GM23248 (cell line): ENCODE data around the gene DMRT1. TPM values are rescaled to one million over a fixed set of nuclear protein-coding genes. Genes with fewer than 3 reads are reported as not detected.
A peak's percentile ranks its signal among the peaks of the same experiment; 100 is the strongest.

Experiments used
- DNase-seq: peaks from one replicate; pipeline ENCODE4 v3.0.0-alpha.2; 2015
- H2AFZ ChIP-seq: fragments of 200-600 bp; sonication (generic); 2 replicates; pipeline ENCODE4 v1.6.1; 2016; ENCODE audit warnings: antibody characterized with exemption
- H3F3A ChIP-seq: fragments of 200-600 bp; sonication (generic); 2 replicates; pipeline ENCODE4 v1.6.1; 2016; ENCODE audit warnings: mild to moderate bottlenecking, antibody characterized with exemption, mixed run types; ENCODE audit not compliant: insufficient read depth
- H3K27ac ChIP-seq: fragments of 200-600 bp; sonication (generic); 2 replicates; pipeline ENCODE4 v1.5.1; 2016; ENCODE audit warnings: mild to moderate bottlenecking
- H3K27me3 ChIP-seq: fragments of 200-600 bp; sonication (generic); replicated peaks from 2 replicates; pipeline ENCODE4 v1.6.1; 2016; ENCODE audit warnings: mild to moderate bottlenecking; ENCODE audit not compliant: insufficient read depth
- H3K36me3 ChIP-seq: fragments of 200-600 bp; sonication (generic); 2 replicates; pipeline ENCODE4 v1.6.1; 2016; ENCODE audit warnings: low read depth, mild to moderate bottlenecking
- H3K4me1 ChIP-seq: fragments of 200-600 bp; sonication (generic); 2 replicates; pipeline ENCODE4 v1.6.1; 2016; ENCODE audit warnings: mild to moderate bottlenecking; ENCODE audit not compliant: insufficient read depth
- H3K4me2 ChIP-seq: fragments of 200-600 bp; sonication (generic); one replicate; pipeline ENCODE4 v1.6.1; 2016; ENCODE audit warnings: mild to moderate bottlenecking; ENCODE audit not compliant: unreplicated experiment
- H3K4me3 ChIP-seq: fragments of 200-600 bp; sonication (generic); 2 replicates; pipeline ENCODE4 v1.5.1; 2016; ENCODE audit warnings: mild to moderate bottlenecking
- H3K79me2 ChIP-seq: fragments of 200-600 bp; sonication (generic); 2 replicates; pipeline ENCODE4 v1.6.1; 2016; ENCODE audit warnings: mild to moderate bottlenecking; ENCODE audit not compliant: insufficient read depth
- H3K9ac ChIP-seq: fragments of 200-600 bp; sonication (generic); 2 replicates; pipeline ENCODE4 v1.6.1; 2016; ENCODE audit warnings: mild to moderate bottlenecking
- H3K9me2 ChIP-seq: fragments of 200-600 bp; sonication (generic); 2 replicates; pipeline ENCODE4 v1.6.1; 2016; ENCODE audit warnings: mixed run types, mild to moderate bottlenecking, moderate library complexity; ENCODE audit not compliant: insufficient read depth
- H3K9me3 ChIP-seq: fragments of 200-600 bp; sonication (generic); one replicate; pipeline ENCODE4 v1.6.1; 2017; ENCODE audit warnings: low read depth
- H4K20me1 ChIP-seq: fragments of 200-600 bp; sonication (generic); 2 replicates; pipeline ENCODE4 v1.6.0; 2016; ENCODE audit not compliant: insufficient read depth
- EZH2 ChIP-seq: fragments of 200-600 bp; sonication (generic); IDR thresholded peaks from 2 replicates; pipeline ENCODE4 v1.6.1; 2018; ENCODE audit warnings: antibody characterized with exemption, mild to moderate bottlenecking; ENCODE audit not compliant: insufficient read depth, poor library complexity, severe bottlenecking
- EZH2phosphoT487 ChIP-seq: fragments of 200-600 bp; sonication (generic); IDR thresholded peaks from 2 replicates; pipeline ENCODE4 v1.6.1; 2018; ENCODE audit warnings: antibody characterized with exemption, moderate library complexity, mild to moderate bottlenecking, low read depth; ENCODE audit not compliant: insufficient read depth
- WGBS, 2 experiments: methylation state at CpG; one replicate each; pipeline ENCODE4 v1.1.6; 2015 to 2017; ENCODE audit warnings: low lambda C conversion rate in 2 of 2, low coverage in 1 of 2; ENCODE audit errors: missing lambda C conversion rate in 2 of 2; 5-methylcytosine and 5-hydroxymethylcytosine counted together
- in situ Hi-C: fragments of 300-500 bp; cut with MboI; formaldehyde crosslinking; loops from 2 replicates; pipeline ENCODE4 v1.15.0; 2020
- polyA plus RNA-seq: library from polyadenylated mRNA; unstranded; fragments of >200 nt; fragmentation: Nextera tagmentation; extraction: Ambion mirVana; gene quantifications from 2 replicates; pipeline ENCODE4 v1.2.1, GENCODE V29; 2016
- total RNA-seq: library from RNA; depleted of rRNA; stranded (reverse); fragments of >200 nt; shearing (Covaris generic); gene quantifications from 2 replicates; pipeline ENCODE4 v1.2.3, GENCODE V29; 2014

DMRT1 gene
- total and polyA plus RNA-seq, 2 experiments from 2014 or later = not detected

DNA sequence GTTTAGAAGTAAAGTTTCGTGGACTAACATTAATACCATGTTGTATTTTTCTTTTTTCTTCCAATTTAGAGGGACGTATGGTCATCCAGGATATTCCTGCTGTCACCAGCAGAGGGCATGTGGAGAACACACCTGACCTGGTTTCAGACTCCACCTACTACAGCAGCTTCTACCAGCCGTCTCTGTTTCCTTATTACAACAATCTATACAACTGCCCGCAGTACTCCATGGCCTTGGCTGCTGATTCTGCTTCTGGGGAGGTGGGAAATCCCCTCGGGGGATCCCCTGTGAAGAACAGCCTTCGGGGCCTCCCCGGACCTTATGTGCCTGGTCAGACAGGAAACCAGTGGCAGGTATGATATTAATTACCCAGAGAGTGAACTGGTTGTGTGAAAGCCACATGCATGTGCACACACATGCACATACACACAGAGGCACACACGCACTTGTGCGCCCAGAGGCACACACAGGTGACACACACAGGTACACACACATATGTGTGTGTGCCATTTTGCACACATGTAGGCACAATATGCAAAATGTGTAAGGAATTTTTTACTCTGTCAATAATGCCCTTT is 52.4 kb downstream of the DMRT1 start:
- Histone ChIP-seq H4K20me1 (no peaks in the 10 kb centered on the region), H3K27me3 (0 out of 2 replicates have a peak, but pooled peaks cover 5% of the 10 kb centered on the region), H3F3A (no peaks in the 10 kb centered on the region), H3K4me2 (no peak overlapping the region), H3K9me3 (no peaks in the 10 kb centered on the region), H3K4me3 (no peak overlapping the region), H3K79me2 (no peaks in the 10 kb centered on the region), H3K4me1 (no peaks in the 10 kb centered on the region), H2AFZ (no peak overlapping the region), H3K36me3 (no peaks in the 10 kb centered on the region), H3K27ac (no peak overlapping the region), H3K9me2 (no peaks in the 10 kb centered on the region), H3K9ac (no peak overlapping the region)
- peak; percentile 68 for DNase-seq
- WGBS, 2 experiments = 12 to 16% methylated on average over 9 of the region's 9 CpGs
- in situ Hi-C loops = no loop called here
- TF ChIP-seq EZH2phosphoT487 (no peak), EZH2 (no peak)

DNA sequence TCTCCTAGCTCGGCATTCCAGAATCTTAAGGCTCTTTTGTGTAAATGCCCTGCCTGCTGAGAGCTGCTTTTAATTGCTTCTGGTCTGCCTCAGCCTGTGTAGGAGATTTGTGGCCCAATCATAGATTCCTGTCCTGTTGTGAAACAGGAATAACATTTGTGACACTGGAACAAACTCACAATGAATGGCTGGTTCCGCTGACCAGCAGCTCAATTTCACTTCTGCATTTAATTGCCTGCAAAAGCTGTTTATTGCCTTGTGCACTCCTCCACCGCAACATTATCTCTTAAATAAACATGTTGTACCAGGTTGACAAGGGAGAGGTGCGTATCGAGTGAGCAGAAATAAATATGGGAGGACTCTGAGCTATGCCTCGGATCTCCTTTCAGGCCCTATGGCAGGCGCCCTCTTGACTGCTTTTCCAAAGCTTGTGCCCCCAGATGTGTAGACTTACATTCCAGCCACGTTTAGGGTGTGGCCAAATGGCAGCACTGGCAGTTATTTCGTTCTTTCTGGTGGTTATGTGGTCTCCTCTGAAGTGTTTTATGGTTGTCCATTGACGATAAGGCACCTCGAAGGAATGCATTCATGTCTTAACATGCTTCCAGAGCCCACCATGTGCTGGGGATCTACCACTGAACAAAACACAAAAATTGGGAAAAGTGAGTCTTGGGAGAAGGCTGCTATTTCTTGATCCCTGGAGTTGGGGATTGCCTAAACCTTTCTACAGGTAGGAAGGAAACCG is 58.1 kb downstream of the DMRT1 start:
- H3K9ac ChIP-seq = no peak overlapping the region
- no peaks in the 10 kb centered on the region for H3F3A ChIP-seq
- H3K27me3 ChIP-seq = peaks cover 14% of the 10 kb centered on the region; the same call in 1 of the 2 replicates
- no peaks in the 10 kb centered on the region for H3K79me2 ChIP-seq
- no peaks in the 10 kb centered on the region for H3K36me3 ChIP-seq
- no peaks in the 10 kb centered on the region for H3K9me3 ChIP-seq
- no peaks in the 10 kb centered on the region for H3K4me1 ChIP-seq
- no peak overlapping the region for H3K4me2 ChIP-seq
- H4K20me1 ChIP-seq = no peaks in the 10 kb centered on the region
- 42 to 49% methylated on average over 12 of the region's 12 CpGs for WGBS, 2 experiments
- H3K4me3 ChIP-seq = no peak overlapping the region
- H3K9me2 ChIP-seq = no peaks in the 10 kb centered on the region
- TF ChIP-seq EZH2 (no peak), EZH2phosphoT487 (no peak)
- in situ Hi-C loops = no loop called here
- DNase-seq = no peak
- no peak overlapping the region for H3K27ac ChIP-seq
- no peak overlapping the region for H2AFZ ChIP-seq

DNA sequence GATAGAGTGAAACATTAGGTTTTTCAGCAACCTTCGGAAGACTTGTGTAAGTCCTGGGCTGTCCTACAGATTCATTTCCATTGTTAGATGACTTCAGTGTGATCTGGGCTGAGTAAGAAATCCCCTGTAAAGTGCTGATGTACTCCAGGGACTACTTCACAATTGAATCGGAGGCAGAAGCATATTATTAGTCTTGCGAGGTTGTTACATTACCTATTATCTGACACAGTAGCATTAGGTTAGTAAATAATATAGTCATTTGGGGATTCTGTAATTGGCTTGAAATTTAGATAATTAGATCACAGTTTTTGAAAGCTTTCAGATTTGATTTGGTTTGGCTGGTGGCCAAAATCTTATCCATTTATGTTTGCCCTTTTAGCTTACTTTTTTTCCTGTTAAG is 62.4 kb downstream of the DMRT1 start:
- Histone ChIP-seq H3K9me2 (no peaks in the 10 kb centered on the region), H3K36me3 (no peaks in the 10 kb centered on the region), H3K4me2 (no peak overlapping the region), H3K9me3 (no peaks in the 10 kb centered on the region), H3F3A (no peaks in the 10 kb centered on the region), H3K79me2 (no peaks in the 10 kb centered on the region), H3K27me3 (peaks cover 44% of the 10 kb centered on the region), H3K4me1 (no peaks in the 10 kb centered on the region), H4K20me1 (no peaks in the 10 kb centered on the region), H3K27ac (no peak overlapping the region), H3K9ac (no peak overlapping the region), H2AFZ (no peak overlapping the region), H3K4me3 (no peak overlapping the region)
- WGBS, 2 experiments = 47 to 49% methylated on average over 3 of the region's 3 CpGs
- in situ Hi-C loops = no loop called here
- no peak for TF ChIP-seq EZH2phosphoT487
- no peak for TF ChIP-seq EZH2
- no peak for DNase-seq

DNA sequence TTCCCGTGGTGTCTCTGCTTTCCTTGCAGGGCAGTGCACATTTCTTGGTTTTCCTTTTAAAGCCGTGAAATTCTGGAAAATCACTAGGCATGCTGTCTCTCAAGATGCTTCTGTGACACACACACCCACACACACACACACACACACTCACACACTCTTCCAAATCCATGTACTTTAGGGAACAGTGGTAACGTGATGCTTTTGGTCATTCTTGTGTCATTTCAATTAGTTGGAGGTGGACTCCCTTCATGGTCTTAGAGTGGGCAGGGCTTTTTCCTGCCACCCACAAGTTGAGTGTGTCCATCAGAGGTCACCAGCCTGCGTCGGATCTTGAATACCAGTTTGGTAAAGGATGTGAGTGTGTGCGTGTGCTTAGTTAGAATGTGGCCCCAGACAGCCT is 64.4 kb downstream of the DMRT1 start:
- TF ChIP-seq EZH2phosphoT487 = no peak
- no peak for TF ChIP-seq EZH2
- no peaks in the 10 kb centered on the region for H3K4me1 ChIP-seq
- no peaks in the 10 kb centered on the region for H3F3A ChIP-seq
- H2AFZ ChIP-seq = no peak overlapping the region
- H3K27ac ChIP-seq = no peak overlapping the region
- no peak overlapping the region for H3K9ac ChIP-seq
- no peaks in the 10 kb centered on the region for H3K36me3 ChIP-seq
- 16 to 32% methylated on average over 6 of the region's 6 CpGs for WGBS, 2 experiments
- H3K27me3 ChIP-seq = peaks cover 48% of the 10 kb centered on the region
- in situ Hi-C loops = no loop called here
- no peak overlapping the region for H3K4me2 ChIP-seq
- H4K20me1 ChIP-seq = no peaks in the 10 kb centered on the region
- H3K9me3 ChIP-seq = no peaks in the 10 kb centered on the region
- no peaks in the 10 kb centered on the region for H3K9me2 ChIP-seq
- H3K79me2 ChIP-seq = no peaks in the 10 kb centered on the region
- DNase-seq = no peak
- H3K4me3 ChIP-seq = no peak overlapping the region
